Measurements from ENCODE around the gene RBM18.

Gene RBM18

DNA sequence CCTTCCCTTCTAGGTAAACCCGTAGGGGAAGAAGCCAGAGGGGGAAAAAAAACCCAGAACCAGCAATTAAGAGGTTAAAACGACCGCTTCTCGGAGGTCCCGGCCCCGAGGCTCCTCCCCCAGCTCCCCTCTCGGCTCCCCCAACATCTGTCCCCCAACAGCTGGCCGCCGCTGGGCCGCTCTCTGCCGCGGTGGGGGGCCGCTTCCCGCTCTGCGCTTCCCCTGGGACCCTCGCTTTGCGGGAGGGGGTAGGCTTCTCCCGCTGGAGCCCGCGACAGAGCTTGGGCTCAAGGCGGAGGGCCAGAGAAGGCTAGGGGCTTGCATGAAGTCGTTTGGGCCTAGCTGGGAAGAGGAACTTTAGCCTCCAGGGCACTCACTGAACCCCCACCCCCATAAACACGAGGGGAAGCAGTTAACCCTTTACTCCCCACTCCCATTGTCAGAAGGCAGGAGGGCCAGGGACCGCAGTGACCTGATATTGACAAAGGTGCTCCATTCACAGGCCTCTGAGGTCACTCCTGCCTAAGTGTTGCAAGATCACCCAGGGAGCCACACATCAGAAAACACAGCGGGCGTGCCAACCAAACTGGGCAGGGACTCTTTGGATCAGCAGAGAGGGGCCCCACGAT lies 43.3 kb downstream of the RBM18 start:
- DNase-seq (ENCODE audit: low read depth) = no peak

DNA sequence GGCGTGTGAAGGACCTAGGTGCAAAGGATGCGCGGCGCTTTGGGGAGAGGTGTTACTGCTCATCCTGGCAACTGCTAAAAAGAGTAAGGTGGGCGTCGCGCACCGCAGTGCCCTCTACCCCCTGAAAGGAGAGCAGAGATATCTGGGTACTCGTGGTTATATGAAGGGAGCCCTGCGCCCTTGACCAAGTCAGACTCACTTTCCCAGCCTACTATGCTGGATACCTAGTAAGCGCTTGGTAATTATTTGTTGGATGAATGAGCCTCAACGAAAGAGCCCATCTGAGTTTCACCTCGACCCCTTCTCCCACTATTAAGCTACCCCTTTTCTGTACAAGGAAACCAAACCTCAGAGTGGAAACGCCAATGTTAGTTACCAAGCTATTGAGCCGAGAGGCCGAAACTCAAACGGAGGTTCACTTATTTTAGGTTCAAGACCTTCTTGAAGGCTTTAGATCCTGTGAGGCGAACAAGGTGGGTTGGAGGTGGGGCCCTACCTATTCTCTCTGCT lies 43.9 kb downstream of the RBM18 start:
- DNase-seq (ENCODE audit: low read depth) = no peak

DNA sequence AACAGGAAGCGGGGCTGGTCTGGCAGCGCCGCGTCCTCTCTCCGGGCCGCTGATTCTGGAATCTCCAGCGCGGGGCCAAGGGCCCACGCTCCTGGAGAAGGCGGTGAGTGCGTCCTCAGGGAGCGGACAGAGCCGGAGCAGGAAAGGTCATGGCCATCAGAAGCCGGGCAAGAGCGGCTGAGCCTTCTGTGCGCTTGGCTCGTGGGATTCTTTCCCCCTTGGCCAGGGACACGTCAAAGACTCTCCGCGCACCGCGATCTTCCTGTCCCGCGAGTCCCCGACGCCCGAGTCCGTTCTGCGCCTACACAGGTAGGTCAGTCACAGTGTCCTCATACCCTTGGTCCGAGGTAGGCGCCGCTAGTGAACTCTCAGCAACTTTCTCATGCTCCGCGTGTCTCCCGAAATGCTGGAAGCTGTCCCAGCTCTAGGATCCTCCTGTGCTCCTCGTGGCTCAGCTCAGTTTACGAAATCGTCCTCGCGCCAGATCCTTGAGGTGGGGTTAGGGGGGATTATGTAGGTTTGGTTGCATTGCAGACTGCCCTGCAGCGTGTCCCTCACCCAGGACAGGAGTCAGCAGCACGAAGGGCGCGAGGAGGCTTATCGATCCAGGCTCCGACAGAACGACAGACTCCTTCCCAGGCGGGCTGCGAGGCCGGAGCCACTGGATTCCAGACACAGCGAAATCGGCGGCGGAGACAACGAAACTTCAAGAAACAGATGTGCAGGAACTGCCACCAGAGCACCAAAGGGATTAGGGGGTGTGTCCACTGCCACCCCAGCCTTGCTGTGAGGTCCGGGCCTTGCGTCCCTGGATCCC lies 44.6 kb downstream of the RBM18 start:
- DNase-seq (ENCODE audit: low read depth) = no peak

DNA sequence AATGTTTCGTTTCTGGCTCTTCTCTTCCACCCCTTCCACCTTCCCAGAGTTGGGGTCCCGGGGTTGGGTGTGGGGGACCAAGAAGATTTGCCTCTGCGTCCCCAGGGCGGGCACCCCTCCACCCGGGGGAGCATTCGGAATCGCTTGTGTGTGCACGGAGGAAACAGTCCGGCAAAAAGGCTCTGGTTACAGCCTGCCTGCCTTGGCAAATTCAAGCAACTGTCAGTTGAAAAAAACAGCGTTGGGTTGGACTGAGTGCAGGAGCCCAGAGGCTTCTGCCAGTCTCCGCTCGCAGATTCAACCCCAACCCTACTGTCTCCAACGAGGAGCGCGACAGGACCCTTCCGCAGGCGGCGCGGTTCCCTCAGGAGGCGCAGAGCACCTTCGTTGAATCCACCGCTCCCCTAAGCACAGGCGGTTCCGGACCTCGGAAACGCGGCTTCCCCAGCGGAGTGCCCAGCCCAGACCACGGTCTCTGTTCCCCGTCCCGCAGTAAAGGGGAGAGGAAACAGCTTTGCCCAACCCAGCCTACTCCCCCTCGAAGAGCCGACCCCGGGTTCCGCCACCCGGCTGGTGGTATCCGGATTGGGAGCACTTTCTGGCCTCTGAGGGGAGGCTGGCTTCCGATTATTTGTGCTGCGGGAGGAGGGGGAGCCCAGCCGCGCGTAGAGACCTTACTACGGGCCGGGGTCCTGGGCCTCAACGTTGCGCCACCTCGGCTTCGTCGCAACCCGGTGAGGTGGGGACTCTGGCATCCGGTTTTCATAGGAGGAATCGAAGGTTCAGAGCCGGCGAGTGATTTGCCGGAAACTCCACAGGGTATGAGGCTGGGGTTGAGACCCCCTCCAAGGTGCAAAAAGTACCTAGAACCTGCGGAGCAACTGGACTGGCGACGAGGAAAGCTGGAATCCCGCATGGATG lies 45.4 kb downstream of the RBM18 start:
- no peak for DNase-seq (ENCODE audit: low read depth)

DNA sequence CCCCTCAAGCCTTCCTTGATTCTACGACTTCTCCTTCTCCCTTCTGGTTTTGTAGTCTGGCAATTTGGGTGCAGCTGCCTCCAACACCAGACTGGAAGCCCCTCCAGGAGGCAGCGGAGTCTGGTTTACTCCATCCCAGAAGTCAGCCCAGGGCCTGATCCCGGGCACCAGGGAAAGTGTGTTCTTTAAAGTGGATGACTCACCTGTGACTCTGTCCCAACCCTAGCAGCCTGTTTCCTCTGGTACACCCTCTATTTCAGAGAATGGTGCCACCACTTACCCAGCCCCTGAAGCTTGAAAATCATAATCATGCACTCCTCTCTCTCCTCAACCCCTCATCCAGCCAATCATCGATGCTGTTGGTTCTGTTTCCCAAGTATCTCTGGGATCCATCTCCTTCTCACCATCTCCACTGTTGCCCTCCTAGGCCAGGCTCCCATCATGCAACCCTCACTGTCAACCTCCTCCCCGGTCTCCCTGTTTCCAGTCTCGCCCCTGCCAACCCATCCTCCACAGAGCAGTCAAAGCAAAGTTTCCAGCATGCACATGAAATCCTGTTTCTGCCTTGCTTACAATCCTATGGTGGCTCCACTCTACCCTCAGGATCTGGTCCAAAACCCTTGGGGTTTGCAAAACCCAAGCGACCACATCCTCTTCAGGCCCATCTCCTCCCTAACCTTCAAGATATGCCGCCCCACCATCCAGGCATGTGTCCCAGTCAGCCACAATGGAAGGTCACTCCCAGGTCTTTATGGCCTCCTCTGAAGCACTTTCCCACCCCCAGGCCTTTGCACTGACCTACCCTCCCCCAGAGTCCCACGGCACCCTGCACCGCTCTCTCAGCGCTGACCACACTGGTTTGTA lies 46.3 kb downstream of the RBM18 start:
- no peak for DNase-seq (ENCODE audit: low read depth)

DNA sequence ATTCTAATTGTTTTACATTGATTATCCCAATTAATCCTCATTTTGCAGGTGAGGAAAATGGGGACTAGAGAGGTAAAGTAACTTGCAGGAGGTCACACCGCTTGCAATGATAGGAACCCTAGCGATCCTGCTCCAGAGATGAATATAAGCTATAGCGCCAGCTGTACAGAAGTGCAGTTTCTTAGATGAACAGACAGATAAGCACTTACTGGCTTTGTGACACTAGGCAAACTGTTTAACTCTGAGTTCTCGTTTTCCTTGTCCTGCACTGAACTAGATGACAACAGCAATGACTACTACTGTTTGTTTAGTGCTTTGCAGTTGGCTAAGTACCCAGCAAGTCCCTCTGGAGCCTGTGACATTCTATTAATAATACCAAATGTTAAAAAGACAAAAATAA lies 47.0 kb downstream of the RBM18 start:
- DNase-seq (ENCODE audit: low read depth) = no peak

DNA sequence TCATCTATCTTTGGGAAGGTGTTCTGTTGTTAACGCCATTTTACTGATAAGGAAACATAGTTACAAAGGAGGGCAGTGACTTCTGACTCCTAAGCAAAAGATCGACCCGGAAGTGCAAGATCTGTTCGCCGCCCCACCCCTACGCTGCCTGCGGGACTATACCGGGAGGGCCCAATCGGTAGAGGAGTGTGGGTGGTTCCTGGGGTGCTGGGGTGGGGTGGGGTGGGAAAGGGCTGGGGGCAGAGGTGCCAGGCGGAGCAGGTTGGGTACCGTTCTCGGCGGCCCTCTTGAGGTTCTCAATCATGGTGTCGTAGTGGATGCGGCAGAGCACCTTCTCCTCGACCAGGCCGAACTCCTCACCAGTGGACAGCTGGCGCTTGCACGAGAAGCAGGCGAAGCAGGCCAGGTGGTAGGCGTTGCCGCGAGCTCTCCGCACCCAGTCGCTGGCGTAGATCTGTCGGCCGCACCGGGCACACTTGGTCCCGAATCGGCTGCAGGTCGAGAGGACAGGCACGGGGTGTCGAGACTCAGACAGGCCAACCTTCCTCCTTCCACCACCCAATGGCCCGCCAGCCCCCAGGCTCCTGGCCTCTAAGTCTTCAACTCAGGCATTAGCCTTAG lies 47.7 kb downstream of the RBM18 start:
- DNase-seq (ENCODE audit: low read depth) = no peak

DNA sequence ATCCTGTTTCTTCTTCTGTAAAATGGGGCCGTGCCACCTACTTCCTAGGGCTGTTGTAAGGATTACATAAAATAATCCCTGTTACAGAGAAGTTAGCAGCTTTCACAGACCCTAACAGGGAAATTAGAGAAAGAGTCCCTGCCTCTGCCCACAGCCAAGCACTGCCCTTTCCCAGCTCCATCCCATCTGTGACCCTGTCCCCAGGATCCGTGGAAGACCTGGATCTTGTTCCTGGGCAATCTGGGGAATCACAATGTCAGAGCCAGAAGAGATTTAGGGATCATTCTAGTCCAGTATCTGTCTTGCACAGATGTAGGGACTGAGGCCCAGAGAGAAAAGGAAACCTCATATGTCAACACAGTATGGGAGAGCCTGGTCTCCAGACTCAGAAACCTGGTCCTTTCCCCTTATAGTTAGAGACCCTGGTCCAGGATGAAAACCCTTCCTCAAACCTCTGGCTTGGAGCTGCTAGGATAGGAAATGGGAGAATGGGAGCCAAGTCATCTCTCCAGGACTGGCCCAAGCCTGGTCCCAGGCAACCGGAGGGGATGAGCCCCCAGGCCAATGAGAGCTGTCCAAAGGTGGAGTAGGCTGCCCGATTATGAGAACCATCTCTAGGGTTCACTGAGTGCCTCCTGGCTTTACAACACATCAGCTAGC lies 48.4 kb downstream of the RBM18 start:
- DNase-seq (ENCODE audit: low read depth) = no peak

DNA sequence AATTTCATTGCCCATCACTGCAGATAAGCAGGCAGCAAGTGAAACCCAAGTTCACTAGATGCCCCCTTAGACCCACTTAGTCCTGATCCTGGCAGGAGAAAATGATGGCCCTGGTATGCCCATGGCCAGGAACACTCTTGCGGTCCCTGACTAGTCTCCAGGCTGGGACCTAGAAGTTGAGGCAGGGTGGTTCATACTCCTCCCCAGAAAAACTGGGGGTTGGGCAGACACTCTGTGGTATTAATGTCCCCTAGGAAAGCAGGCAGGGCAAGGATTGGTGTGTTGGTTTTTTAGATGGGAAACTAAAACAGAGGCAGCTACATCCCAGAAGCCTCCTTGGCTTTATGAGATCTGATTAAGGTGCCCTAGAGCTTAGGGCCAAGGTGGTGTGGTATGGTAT lies 49.0 kb downstream of the RBM18 start:
- DNase-seq (ENCODE audit: low read depth) = no peak

DNA sequence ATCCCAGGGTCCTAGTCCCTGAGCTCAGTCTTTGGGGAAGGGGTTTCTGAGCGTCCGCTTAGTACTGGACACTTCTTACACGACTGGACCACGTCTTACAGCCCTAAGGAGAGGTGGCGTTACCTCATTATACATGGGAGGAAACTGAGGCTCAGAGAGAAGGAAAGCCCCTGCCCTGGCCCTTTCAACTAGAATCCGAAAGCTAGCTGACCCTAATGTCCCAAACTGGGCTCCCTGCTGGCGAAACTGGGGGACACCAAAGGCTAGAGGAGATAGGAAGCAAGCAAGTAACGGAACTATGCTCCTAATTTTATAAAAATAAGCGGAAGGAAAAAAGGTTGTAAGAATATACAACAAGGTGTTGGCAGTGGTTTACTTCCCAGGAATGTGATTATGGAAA lies 50.1 kb downstream of the RBM18 start:
- DNase-seq (ENCODE audit: low read depth) = no peak

DNA sequence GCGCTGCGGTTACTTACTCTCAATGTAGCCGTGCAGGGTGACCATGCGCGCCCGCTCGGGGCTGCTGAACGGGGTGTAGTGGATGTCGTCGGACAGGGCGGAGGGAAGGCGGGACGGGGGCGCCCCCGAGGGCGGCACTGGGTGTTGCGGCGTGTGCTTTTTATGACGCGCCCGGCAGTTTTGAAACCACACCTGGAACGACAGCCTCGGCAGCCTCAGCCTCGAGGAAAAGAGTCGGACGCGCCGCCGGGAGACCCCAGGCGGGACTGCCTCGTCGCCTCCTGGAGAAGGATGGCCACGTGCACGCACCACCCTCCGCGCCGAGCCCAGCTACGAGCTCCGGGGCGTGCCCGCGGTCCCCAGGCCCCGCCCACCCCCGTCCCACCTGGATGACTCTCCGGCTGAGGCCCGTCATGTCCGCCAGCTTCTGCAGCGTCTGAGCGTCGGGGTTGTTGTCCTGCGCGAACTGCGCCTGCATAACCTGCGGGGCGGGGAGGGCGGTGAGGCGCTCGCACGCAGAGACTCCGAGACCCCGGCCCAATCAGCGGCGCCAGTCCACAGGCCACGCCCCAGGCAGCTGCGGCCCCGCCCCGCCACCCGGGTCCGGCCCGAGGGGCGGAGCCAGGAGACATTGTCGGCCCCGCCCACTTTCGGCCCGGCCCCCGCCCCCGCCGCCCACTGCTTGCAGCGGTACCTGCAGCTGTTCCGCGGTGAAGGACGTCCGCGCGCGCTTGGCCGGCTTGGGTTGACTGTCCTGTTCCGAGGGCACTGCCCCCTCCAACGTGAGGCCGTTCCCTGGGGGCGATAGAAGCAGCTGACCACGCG lies 50.8 kb downstream of the RBM18 start:
- DNase-seq (ENCODE audit: low read depth) = no peak

DNA sequence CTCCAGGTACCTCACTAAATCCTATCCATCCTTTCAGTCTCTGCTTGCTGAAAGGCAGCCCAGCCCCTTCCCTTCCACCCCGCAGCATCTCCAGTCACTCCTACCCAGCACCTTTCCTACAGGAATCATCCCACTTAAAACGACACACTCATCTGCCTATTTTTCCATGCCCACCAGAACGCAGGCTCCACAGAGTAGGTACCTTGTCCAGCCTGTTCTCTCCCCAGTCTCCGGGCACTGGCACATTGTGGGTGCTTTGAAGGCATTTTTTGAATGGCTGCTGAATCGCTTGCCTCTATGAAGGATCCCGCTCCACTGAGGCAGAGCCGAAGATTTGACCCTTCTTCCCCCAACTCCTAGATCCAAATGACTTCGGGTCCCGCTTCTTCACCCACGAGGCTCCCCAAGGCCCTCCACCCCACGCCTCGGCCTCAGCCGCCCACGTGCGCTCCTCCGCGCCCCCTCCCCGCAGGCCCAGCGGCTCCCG lies 51.5 kb downstream of the RBM18 start:
- DNase-seq (ENCODE audit: low read depth) = no peak

DNA sequence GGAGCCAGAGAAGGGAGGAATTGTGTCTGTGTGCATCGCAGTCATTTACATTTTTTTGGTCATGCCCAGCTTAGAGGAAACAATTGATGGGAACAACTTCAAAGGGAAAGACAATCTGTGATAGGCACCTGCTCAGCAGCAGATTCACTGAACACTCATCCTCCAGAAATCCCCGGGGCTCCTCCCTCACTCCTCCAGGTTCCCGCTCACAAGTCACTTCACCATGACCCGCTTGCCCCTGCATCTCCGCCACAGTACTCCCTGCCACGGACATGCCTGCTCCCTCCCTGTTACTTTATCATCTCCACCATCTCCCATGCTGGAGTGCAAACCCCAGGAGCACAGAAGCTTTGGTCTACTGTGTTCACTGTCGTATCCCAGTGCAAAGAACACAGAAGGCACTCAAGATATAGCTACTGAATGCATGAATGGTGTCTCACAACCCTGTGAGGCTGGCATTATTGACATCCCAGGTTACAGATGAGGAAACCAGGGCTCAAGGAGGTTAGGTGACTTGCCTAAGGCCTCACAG lies 52.1 kb downstream of the RBM18 start:
- no peak for DNase-seq (ENCODE audit: low read depth)

DNA sequence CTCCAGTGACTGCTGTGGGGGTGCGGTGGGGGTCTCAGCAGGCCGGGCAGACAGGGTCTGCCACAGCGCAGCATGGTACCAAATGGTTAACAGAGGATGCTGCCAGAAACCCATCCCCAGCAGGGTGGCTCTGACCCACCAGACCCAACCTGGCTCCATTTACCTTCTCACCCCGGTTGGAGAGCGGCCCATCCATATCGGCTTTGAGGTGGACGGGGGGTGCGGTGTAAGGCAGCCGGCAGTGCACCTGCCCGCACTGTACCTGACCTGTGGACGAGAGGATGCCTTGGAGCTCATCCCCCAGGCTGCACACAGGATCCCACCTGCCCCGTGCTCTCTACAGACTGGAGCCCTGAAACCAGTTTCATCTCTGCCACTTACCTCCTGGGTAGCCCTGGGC lies 55.2 kb downstream of the RBM18 start:
- DNase-seq (ENCODE audit: low read depth) = no peak

DNA sequence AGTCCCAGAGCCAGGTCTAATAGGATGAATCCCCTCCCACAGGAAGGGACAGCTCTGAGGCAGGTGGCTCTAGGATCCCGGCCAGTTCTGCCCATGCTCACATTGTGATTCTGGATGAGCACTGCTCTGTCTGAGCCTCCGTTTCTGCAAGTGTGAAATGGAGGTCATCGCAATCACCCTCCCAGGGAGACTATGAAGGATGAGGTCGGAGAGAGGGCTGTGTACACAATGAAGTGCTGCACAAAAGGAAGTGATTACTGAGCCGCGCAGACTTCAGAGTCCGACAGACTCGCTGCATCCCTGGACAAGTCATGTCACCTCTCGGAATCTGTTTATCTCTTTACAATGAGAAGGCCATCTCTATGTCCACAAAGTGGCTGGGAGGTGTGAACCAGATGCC lies 57.5 kb downstream of the RBM18 start:
- no peak for DNase-seq (ENCODE audit: low read depth)

DNA sequence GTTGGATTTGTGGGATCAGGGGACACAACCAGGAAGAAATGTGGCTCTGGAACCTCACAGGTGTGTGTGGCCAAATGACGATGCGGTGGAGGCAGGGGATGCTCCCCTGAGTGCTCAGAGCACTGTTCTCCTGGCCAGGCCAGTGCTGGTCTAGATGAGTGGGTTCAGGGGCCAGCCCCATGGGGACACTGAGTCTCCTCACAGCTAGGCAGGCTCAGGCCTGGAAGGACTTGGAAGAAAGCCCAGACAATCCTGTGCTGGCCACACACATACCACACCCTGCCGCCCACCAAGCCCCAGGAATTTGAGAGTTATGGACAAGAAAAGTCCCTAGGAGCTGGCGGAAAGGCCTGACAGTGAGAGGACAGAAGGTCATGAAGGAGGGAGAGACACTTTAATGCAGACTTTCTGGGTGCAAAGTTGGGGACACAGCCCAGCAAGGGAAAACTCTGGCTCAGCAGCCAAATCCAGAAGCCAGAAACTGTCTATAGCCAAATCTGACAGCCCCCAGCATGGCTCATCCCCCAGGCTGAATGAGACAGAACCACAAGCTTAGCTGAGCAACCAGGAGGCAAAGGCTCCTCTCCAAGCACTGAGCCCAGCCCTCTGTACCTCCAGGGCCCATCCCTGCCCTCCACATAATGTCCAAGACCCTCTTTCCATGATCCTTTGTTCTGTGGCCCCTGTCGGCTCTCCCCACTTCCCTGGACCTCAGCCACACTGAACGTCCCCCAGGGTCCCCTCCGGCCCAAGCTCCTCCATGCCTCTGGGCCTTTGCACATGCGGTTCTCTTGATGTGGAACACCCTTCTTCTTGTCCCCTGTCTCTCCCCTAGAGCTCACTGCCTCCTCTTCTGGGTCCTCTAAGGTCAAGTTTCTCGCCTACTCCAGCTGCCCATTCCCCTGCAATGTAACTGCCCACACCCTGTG lies 58.3 kb downstream of the RBM18 start:
- DNase-seq (ENCODE audit: low read depth) = no peak

DNA sequence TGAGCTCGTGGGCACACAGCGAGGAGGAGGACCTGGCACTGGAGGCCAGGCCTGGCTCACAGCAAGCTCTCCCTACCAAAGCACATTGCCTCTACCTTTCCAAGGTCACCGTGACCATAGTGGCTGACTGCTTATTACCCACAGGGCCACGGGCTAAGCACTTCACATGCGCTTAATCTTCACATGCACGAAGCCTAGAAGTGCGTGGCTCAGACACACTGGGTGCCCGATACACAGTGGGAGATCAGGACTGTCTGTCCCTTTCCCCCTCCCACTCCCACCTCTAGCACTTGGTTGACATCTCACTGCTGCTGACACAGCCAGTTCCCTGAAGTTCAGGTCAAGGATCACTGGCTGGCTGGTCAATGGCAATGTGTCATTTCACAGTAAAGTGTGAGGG lies 59.5 kb downstream of the RBM18 start:
- no peak for DNase-seq (ENCODE audit: low read depth)

DNA sequence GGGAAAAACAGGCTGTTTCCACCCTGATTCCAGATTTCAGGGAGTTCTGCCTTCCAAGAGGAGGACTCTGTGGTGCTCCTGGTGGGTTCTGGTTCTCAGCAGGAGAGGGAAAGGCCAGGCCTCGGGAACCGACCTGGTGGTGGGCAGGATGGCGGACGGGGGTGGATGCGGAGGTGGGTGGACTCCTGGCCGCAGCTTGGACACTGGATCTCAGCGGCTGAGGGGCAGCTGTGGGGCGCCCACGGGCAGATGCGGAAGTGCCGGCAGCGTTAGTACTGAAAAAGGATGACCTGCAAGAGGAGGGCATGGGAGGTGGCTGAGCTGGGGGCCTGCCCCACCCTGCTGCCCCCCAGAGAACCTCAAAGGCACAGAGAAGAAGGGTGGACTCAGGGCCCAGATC lies 60.1 kb downstream of the RBM18 start:
- no peak for DNase-seq (ENCODE audit: low read depth)

Measured in stimulated activated CD8-positive, alpha-beta memory T cell treated with anti-CD3 and anti-CD28 coated beads, Interleukin-15, amount 100 ng/mL, for 24 hours (primary cell).